K562 (cell line): ENCODE measurements around the gene FMNL1. TPM values are rescaled to one million over a fixed set of nuclear protein-coding genes. Genes with fewer than 3 reads are reported as not detected.

Experiments used
- CBFA2T2 ChIP-seq: fragments of 450-650 bp; conservative IDR thresholded peaks from 2 replicates; pipeline ENCODE4 v1.6.1; 2017; ENCODE audit warnings: mild to moderate bottlenecking
- FOXM1 ChIP-seq, 2 experiments: fragments of 450-650 bp in 1 of 2; sonication (generic) in 1 of 2; formaldehyde crosslinking in 1 of 2; IDR thresholded peaks; 2 replicates each; pipeline versions ENCODE4 v1.6.1 to v1.9.0; 2017 to 2022; ENCODE audit warnings: low read depth in 2 of 2, mild to moderate bottlenecking in 2 of 2, missing genetic modification reagents in 1 of 2, moderate library complexity in 1 of 2
- HDAC1 ChIP-seq, 2 experiments: fragments of 450-650 bp; IDR thresholded peaks; 2 replicates each; pipeline ENCODE4 v1.6.1; 2016 to 2017; ENCODE audit warnings: inconsistent platforms in 1 of 2, mild to moderate bottlenecking in 1 of 2, moderate library complexity in 1 of 2
- ILF3 ChIP-seq: fragments of 450-650 bp; IDR thresholded peaks from 2 replicates; pipeline ENCODE4 v1.6.1; 2018; ENCODE audit warnings: antibody characterized with exemption, mild to moderate bottlenecking, moderate library complexity, borderline replicate concordance
- KDM1A ChIP-seq, 2 experiments: fragments of 450-650 bp; IDR thresholded peaks; 2 replicates each; pipeline ENCODE4 v1.6.1; 2016; ENCODE audit warnings: mild to moderate bottlenecking in 2 of 2
- KLF1 ChIP-seq: fragments of 450-650 bp; IDR thresholded peaks from 2 replicates; pipeline ENCODE4 v1.6.1; 2016; ENCODE audit warnings: missing genetic modification characterization, missing compliant biosample characterization
- MECOM ChIP-seq: fragments of 250-450 bp; sonication (Bioruptor Pico); IDR thresholded peaks from 2 replicates; pipeline ENCODE4 v1.8.0; 2022; ENCODE audit warnings: inconsistent platforms
- NCOR1 ChIP-seq: fragments of 450-650 bp; IDR thresholded peaks from 2 replicates; pipeline ENCODE4 v1.6.1; 2016; ENCODE audit warnings: mild to moderate bottlenecking, moderate library complexity
- RBBP5 ChIP-seq: fragments of 200-600 bp; sonication (generic); IDR thresholded peaks from 2 replicates; pipeline ENCODE4 v1.6.1; 2012; ENCODE audit warnings: borderline replicate concordance, mild to moderate bottlenecking, low read length, control low read depth, inconsistent platforms; ENCODE audit not compliant: insufficient read depth, poor library complexity, severe bottlenecking
- XRCC5 ChIP-seq: fragments of 200-400 bp; formaldehyde crosslinking; IDR thresholded peaks from 2 replicates; pipeline ENCODE4 v1.6.1; 2017; ENCODE audit warnings: low read depth, mild to moderate bottlenecking, low read length
- ZBTB8A ChIP-seq: fragments of 450-650 bp; IDR thresholded peaks from 2 replicates; pipeline ENCODE4 v1.6.1; 2018; ENCODE audit warnings: mild to moderate bottlenecking, moderate library complexity; ENCODE audit not compliant: partially characterized antibody
- ZNF583 ChIP-seq: fragments of 250-450 bp; sonication (Bioruptor Pico); IDR thresholded peaks from 2 replicates; pipeline ENCODE4 v1.4.0; 2020
- ZNF644 ChIP-seq: fragments of 200-800 bp; sonication (Bioruptor generic); IDR thresholded peaks from 2 replicates; pipeline ENCODE4 v1.6.1; 2016; ENCODE audit warnings: low read depth, missing genetic modification characterization, missing compliant biosample characterization
- ZNF76 ChIP-seq: fragments of 250-450 bp; sonication (Bioruptor Pico); IDR thresholded peaks from 2 replicates; pipeline ENCODE4 v1.4.0; 2020; ENCODE audit warnings: mild to moderate bottlenecking, moderate library complexity, borderline replicate concordance
- polyA plus RNA-seq, 8 experiments: library from polyadenylated mRNA; depleted of rRNA in 4 of 8; stranded (reverse) in 5 of 8; unstranded in 3 of 8; fragments of >200 nt; fragmentation: Nextera tagmentation in 2 of 8; fragmentation: Illumina TruSeq in 1 of 8; extraction: Ambion mirVana in 2 of 8; extraction: Trizol in 1 of 8; gene quantifications; 2 replicates each; pipeline versions ENCODE4 v1.2.1 to v1.2.3, GENCODE V29; 2011 to 2014; ENCODE audit warnings: inconsistent platforms in 1 of 8, missing spikeins in 1 of 8
- total RNA-seq, 7 experiments: library from RNA; depleted of rRNA in 6 of 7; stranded (reverse); fragments of >200 nt in 6 of 7; fragmentation: Illumina TruSeq in 2 of 7; extraction: Trizol in 2 of 7; gene quantifications; 2 replicates each; pipeline versions ENCODE4 v1.2.1 to v1.2.3, GENCODE V29; 2011 to 2021; ENCODE audit warnings: low replicate concordance in 1 of 7
- TF ChIP-seq, protein P1 (sequence below): fragments of 450-650 bp; IDR thresholded peaks from 2 replicates; pipeline ENCODE4 v1.6.1; 2017; ENCODE audit warnings: mild to moderate bottlenecking, moderate library complexity
- TF ChIP-seq, protein P2 (sequence below): fragments of 250-450 bp; sonication (Bioruptor Pico); IDR thresholded peaks from 2 replicates; pipeline ENCODE4 v1.5.0; 2021; ENCODE audit warnings: mild to moderate bottlenecking, borderline replicate concordance
- TF ChIP-seq, protein P3 (sequence below): sonication (generic); formaldehyde crosslinking; IDR thresholded peaks from 2 replicates; pipeline ENCODE4 v1.8.0; 2022; ENCODE audit warnings: missing genetic modification reagents, mild to moderate bottlenecking, borderline replicate concordance
- TF ChIP-seq, protein P4 (sequence below): sonication (generic); formaldehyde crosslinking; IDR thresholded peaks from 2 replicates; pipeline ENCODE4 v1.8.0; 2022; ENCODE audit warnings: mild to moderate bottlenecking, missing genetic modification reagents

The FMNL1 gene
- total and polyA plus RNA-seq, 9 of the 15 experiments (the other 6 are each of a cell fraction or from before 2014, with no cell fraction given): 0.70 to 36.6 (median 7.7) TPM

DNA sequence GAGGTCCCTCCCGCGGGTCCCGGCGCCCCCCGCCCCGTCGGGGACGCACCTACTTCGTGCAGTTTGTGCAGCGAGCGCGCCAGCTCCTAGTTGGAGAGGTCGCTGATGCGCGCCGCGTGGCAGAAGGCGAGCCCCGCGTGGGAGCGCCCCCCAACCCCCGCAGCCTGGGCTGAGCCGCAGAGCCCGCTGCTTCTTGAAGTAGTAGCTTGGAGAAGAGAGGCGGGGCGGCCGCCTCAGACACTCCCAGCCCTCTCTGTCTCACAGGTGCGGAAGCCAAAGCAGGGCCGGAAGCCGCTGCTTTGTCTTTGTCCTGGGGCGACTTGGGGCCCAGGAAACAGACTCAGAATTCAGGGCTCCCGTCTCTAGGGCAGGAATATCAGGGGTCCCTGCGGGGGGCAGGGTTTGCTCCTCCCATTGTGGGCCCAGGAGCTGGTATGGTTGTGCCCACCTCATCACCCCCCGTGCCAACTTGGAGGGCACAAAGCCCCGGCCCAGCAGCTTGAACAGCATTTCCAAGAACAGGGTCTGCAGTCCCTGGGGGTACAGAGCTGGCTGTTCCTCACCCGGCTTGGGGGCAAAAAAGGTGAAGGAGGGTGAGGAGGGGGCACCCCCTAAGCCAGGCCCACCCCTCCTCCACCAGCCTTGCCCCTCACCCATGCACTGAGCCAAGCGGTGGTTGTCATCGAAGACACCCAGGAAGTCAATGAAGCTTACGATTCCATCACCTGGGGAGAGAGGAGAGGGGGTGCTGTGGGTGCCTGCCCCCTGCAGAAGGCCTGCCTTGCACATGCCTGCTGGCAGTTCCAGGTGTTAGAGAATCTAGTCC lies 26.7 kb downstream of the FMNL1 start (continued):
- TF ChIP-seq, protein P1, sequence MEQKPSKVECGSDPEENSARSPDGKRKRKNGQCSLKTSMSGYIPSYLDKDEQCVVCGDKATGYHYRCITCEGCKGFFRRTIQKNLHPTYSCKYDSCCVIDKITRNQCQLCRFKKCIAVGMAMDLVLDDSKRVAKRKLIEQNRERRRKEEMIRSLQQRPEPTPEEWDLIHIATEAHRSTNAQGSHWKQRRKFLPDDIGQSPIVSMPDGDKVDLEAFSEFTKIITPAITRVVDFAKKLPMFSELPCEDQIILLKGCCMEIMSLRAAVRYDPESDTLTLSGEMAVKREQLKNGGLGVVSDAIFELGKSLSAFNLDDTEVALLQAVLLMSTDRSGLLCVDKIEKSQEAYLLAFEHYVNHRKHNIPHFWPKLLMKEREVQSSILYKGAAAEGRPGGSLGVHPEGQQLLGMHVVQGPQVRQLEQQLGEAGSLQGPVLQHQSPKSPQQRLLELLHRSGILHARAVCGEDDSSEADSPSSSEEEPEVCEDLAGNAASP: no peak
- TF ChIP-seq RBBP5 (no peak), CBFA2T2 (no peak), MECOM (no peak), NCOR1 (no peak), FOXM1 (IDR thresholded peaks at IDR 0.05; ENCODE audit: low read depth) (no peak), FOXM1 (CRISPR knock-in tag; IDR thresholded peaks at IDR 0.05; ENCODE audit: low read depth) (no peak), ZNF644 (tag) (no peak), XRCC5 (no peak), KLF1 (tag) (no peak), ZNF76 (no peak), KDM1A (IDR thresholded peaks at IDR 0.05) (no peak), ZBTB8A (no peak), ILF3 (0 out of 2 replicates have a peak, but pooled peaks have one; percentile 8), HDAC1 (IDR thresholded peaks at IDR 0.05) (peak in 1 of 2 experiments; percentile 11; a peak in 1 of 4 replicates), ZNF583 (no peak)
- TF ChIP-seq, protein P2, sequence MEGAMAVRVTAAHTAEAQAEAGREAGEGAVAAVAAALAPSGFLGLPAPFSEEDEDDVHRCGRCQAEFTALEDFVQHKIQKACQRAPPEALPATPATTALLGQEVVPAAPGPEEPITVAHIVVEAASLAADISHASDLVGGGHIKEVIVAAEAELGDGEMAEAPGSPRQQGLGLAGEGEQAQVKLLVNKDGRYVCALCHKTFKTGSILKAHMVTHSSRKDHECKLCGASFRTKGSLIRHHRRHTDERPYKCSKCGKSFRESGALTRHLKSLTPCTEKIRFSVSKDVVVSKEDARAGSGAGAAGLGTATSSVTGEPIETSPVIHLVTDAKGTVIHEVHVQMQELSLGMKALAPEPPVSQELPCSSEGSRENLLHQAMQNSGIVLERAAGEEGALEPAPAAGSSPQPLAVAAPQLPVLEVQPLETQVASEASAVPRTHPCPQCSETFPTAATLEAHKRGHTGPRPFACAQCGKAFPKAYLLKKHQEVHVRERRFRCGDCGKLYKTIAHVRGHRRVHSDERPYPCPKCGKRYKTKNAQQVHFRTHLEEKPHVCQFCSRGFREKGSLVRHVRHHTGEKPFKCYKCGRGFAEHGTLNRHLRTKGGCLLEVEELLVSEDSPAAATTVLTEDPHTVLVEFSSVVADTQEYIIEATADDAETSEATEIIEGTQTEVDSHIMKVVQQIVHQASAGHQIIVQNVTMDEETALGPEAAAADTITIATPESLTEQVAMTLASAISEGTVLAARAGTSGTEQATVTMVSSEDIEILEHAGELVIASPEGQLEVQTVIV (CRISPR knock-in tag): no peak
- TF ChIP-seq, protein P3, sequence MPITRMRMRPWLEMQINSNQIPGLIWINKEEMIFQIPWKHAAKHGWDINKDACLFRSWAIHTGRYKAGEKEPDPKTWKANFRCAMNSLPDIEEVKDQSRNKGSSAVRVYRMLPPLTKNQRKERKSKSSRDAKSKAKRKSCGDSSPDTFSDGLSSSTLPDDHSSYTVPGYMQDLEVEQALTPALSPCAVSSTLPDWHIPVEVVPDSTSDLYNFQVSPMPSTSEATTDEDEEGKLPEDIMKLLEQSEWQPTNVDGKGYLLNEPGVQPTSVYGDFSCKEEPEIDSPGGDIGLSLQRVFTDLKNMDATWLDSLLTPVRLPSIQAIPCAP (CRISPR knock-in tag): no peak
- TF ChIP-seq, protein P4, sequence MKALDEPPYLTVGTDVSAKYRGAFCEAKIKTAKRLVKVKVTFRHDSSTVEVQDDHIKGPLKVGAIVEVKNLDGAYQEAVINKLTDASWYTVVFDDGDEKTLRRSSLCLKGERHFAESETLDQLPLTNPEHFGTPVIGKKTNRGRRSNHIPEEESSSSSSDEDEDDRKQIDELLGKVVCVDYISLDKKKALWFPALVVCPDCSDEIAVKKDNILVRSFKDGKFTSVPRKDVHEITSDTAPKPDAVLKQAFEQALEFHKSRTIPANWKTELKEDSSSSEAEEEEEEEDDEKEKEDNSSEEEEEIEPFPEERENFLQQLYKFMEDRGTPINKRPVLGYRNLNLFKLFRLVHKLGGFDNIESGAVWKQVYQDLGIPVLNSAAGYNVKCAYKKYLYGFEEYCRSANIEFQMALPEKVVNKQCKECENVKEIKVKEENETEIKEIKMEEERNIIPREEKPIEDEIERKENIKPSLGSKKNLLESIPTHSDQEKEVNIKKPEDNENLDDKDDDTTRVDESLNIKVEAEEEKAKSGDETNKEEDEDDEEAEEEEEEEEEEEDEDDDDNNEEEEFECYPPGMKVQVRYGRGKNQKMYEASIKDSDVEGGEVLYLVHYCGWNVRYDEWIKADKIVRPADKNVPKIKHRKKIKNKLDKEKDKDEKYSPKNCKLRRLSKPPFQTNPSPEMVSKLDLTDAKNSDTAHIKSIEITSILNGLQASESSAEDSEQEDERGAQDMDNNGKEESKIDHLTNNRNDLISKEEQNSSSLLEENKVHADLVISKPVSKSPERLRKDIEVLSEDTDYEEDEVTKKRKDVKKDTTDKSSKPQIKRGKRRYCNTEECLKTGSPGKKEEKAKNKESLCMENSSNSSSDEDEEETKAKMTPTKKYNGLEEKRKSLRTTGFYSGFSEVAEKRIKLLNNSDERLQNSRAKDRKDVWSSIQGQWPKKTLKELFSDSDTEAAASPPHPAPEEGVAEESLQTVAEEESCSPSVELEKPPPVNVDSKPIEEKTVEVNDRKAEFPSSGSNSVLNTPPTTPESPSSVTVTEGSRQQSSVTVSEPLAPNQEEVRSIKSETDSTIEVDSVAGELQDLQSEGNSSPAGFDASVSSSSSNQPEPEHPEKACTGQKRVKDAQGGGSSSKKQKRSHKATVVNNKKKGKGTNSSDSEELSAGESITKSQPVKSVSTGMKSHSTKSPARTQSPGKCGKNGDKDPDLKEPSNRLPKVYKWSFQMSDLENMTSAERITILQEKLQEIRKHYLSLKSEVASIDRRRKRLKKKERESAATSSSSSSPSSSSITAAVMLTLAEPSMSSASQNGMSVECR: peak; percentile 44; the same call in 1 of the 2 replicates
